HL-60 (cell line): ENCODE data around the gene TDRKH.

ENCODE experiments used
- POLR2AphosphoS5 ChIP-seq: IDR thresholded peaks from 2 replicates; pipeline ENCODE4 v1.6.1; 2012; ENCODE audit warnings: low read depth
- TF ChIP-seq, protein P1 (sequence below): IDR thresholded peaks from one replicate; pipeline ENCODE4 v1.5.1; 2011; ENCODE audit warnings: low read length, control low read depth, inconsistent platforms; ENCODE audit not compliant: insufficient read depth

- TF ChIP-seq, protein P1, sequence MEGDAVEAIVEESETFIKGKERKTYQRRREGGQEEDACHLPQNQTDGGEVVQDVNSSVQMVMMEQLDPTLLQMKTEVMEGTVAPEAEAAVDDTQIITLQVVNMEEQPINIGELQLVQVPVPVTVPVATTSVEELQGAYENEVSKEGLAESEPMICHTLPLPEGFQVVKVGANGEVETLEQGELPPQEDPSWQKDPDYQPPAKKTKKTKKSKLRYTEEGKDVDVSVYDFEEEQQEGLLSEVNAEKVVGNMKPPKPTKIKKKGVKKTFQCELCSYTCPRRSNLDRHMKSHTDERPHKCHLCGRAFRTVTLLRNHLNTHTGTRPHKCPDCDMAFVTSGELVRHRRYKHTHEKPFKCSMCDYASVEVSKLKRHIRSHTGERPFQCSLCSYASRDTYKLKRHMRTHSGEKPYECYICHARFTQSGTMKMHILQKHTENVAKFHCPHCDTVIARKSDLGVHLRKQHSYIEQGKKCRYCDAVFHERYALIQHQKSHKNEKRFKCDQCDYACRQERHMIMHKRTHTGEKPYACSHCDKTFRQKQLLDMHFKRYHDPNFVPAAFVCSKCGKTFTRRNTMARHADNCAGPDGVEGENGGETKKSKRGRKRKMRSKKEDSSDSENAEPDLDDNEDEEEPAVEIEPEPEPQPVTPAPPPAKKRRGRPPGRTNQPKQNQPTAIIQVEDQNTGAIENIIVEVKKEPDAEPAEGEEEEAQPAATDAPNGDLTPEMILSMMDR = no peak
- TF ChIP-seq POLR2AphosphoS5 = no peak
Observed at GRCh38 chr1:151801310-151801820, 11.1 kb upstream of the TDRKH start.
